T-helper 1 cell treated with Interleukin-12 subunit alpha and Interleukin-12 subunit beta and Interleukin-4 antibody, amounts not matched to agents 30 μg/mL and 1 μg/mL, for 36 hours (primary cell): Measurements from ENCODE around the gene RNF175.

Experiments used
- H3K27ac Mint-ChIP-seq: one replicate; pipeline ENCODE4 v1.8.0; 2021; ENCODE audit warnings: mild to moderate bottlenecking, mixed read lengths
- H3K27me3 Mint-ChIP-seq: one replicate; pipeline ENCODE4 v1.8.0; 2021; ENCODE audit warnings: low read depth, mixed read lengths
- H3K36me3 Mint-ChIP-seq: one replicate; pipeline ENCODE4 v1.8.0; 2021; ENCODE audit warnings: low read depth, mixed read lengths
- H3K4me1 Mint-ChIP-seq: one replicate; pipeline ENCODE4 v1.8.0; 2021; ENCODE audit warnings: low read depth, mixed read lengths
- H3K4me3 Mint-ChIP-seq: one replicate; pipeline ENCODE4 v1.8.0; 2021; ENCODE audit warnings: mild to moderate bottlenecking, moderate library complexity, mixed read lengths
- H3K9me3 Mint-ChIP-seq: one replicate; pipeline ENCODE4 v1.8.0; 2021; ENCODE audit warnings: mixed read lengths

Gene RNF175

GRCh38 chr4:153759407-153760316, at the start of gene RNF175:
TSS of gene RNF175 (minus strand) at chr4:153760024. CDS start at chr4:153759862, 162 bp downstream.
- Mint-ChIP-seq H3K4me1 (peaks cover 5% of the 10 kb centered on the region), H3K9me3 (no peaks in the 10 kb centered on the region), H3K27ac (no peak within 1 kb of the TSS), H3K36me3 (peaks cover 2% of the 10 kb centered on the region), H3K4me3 (peak within 1 kb of the TSS; percentile 48), H3K27me3 (peaks cover 63% of the 10 kb centered on the region)

- peaks cover 3% of the 10 kb centered on the region for H3K4me1 Mint-ChIP-seq
- no peak overlapping the region for H3K4me3 Mint-ChIP-seq
- peaks cover 4% of the 10 kb centered on the region for H3K27me3 Mint-ChIP-seq
- H3K9me3 Mint-ChIP-seq, result no peaks in the 10 kb centered on the region
- H3K36me3 Mint-ChIP-seq, result no peaks in the 10 kb centered on the region
- no peak overlapping the region for H3K27ac Mint-ChIP-seq
Observed at GRCh38 chr4:153809307-153809706, 49.5 kb upstream of the RNF175 start.

DNA sequence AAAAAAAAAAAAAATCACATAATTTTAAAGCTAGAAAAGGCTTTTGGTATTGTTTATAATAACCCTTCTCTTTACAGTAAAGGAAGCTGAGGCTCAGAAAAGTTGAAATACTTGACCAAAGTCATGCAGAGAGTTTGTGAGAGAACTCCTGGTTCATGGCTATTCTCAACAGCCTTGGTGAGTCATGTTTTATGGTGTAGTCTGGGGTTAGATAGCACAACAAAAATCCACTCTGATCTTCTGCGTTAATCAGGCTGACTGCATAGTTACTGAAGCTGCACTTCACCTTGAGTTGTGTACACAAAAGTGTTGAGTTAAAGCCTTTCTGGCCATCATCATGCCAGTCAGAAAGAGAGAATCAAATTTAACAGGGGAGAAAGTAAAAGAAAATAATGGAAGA, 48.4 kb upstream of the RNF175 start:
- Mint-ChIP-seq H3K4me1 (peaks cover 3% of the 10 kb centered on the region), H3K27me3 (peaks cover 4% of the 10 kb centered on the region), H3K36me3 (no peaks in the 10 kb centered on the region), H3K4me3 (no peak overlapping the region), H3K9me3 (no peaks in the 10 kb centered on the region), H3K27ac (no peak overlapping the region)

- no peaks in the 10 kb centered on the region for H3K36me3 Mint-ChIP-seq
- H3K27me3 Mint-ChIP-seq, result peaks cover 9% of the 10 kb centered on the region
- no peaks in the 10 kb centered on the region for H3K9me3 Mint-ChIP-seq
- H3K4me3 Mint-ChIP-seq, result no peak overlapping the region
- peaks cover 3% of the 10 kb centered on the region for H3K4me1 Mint-ChIP-seq
- H3K27ac Mint-ChIP-seq, result no peak overlapping the region
Observed at GRCh38 chr4:153806073-153806472, 46.2 kb upstream of the RNF175 start.

- no peaks in the 10 kb centered on the region for H3K9me3 Mint-ChIP-seq
- no peak overlapping the region for H3K27ac Mint-ChIP-seq
- H3K27me3 Mint-ChIP-seq, result peaks cover 9% of the 10 kb centered on the region
- peaks cover 3% of the 10 kb centered on the region for H3K4me1 Mint-ChIP-seq
- no peaks in the 10 kb centered on the region for H3K36me3 Mint-ChIP-seq
- H3K4me3 Mint-ChIP-seq, result no peak overlapping the region
Observed at GRCh38 chr4:153804722-153805121, 44.9 kb upstream of the RNF175 start.

DNA sequence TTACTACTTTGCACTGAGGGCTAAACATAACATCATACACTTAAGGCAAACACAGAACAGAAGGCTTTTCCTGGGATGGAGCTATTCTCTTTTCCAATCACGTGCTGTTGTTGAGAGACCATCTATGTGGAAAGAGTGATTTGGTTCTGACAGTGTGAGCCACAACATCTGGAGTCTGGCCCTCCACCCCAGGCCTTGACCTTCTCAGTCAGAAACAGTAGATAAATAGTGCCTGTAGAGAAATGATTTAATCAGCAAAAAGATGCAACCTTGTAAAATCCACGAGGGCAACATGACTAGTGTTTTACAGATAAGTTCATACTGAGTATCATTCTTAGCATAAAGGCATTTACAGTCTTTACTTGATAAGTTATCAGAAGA, 39.9 kb upstream of the RNF175 start:
- Mint-ChIP-seq H3K36me3 (no peaks in the 10 kb centered on the region), H3K27me3 (peaks cover 49% of the 10 kb centered on the region), H3K4me1 (no peaks in the 10 kb centered on the region), H3K9me3 (no peaks in the 10 kb centered on the region), H3K27ac (no peak overlapping the region), H3K4me3 (no peak overlapping the region)

GRCh38 chr4:153798901-153799693, 39.3 kb upstream of the RNF175 start:
- Mint-ChIP-seq H3K36me3 (no peaks in the 10 kb centered on the region), H3K4me3 (no peak overlapping the region), H3K27ac (no peak overlapping the region), H3K4me1 (no peaks in the 10 kb centered on the region), H3K9me3 (no peaks in the 10 kb centered on the region), H3K27me3 (peaks cover 54% of the 10 kb centered on the region)

- peaks cover 60% of the 10 kb centered on the region for H3K27me3 Mint-ChIP-seq
- no peak overlapping the region for H3K4me3 Mint-ChIP-seq
- H3K9me3 Mint-ChIP-seq, result no peaks in the 10 kb centered on the region
- no peak overlapping the region for H3K27ac Mint-ChIP-seq
- H3K36me3 Mint-ChIP-seq, result no peaks in the 10 kb centered on the region
- H3K4me1 Mint-ChIP-seq, result no peaks in the 10 kb centered on the region
Observed at GRCh38 chr4:153798420-153798819, 38.6 kb upstream of the RNF175 start.

GRCh38 chr4:153794006-153794405, 34.2 kb upstream of the RNF175 start:
- Mint-ChIP-seq H3K4me3 (no peak overlapping the region), H3K27me3 (peaks cover 93% of the 10 kb centered on the region), H3K9me3 (no peaks in the 10 kb centered on the region), H3K36me3 (no peaks in the 10 kb centered on the region), H3K27ac (no peak overlapping the region), H3K4me1 (peaks cover 5% of the 10 kb centered on the region)

DNA sequence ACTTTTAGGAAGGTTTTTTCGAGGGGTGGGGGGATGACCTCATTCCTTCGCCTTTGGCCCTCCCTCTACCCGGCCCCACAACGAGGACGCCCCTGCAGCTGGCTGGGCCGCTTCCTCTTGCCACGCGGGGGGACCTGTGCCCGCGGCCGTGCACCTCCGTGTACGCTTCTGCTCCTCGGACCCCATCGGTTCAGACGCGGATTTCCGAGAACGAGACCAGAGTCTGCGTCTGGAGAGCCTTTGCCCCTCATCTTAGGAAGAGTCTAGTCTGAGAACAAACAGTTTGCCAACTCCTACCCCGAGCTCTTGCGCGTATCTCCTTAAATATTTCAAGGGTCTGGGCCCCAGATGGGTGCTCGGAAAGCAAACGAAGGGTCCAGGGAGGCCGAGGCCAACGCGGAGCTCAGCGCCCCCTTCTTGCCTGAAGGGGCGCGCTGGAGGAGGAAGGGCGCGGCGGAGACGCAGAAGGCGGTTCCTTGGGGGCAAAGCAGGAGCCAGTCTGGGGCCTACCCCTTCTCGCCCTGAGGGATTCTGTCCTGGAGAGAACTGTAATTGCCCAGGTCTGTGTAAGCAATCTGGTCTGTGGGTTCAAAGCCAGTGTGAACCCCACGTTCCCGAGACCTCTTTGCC, 32.9 kb upstream of the RNF175 start:
- Mint-ChIP-seq H3K4me3 (no peak overlapping the region), H3K27me3 (peaks cover 90% of the 10 kb centered on the region), H3K27ac (no peak overlapping the region), H3K9me3 (no peaks in the 10 kb centered on the region), H3K4me1 (peaks cover 12% of the 10 kb centered on the region), H3K36me3 (no peaks in the 10 kb centered on the region)

DNA sequence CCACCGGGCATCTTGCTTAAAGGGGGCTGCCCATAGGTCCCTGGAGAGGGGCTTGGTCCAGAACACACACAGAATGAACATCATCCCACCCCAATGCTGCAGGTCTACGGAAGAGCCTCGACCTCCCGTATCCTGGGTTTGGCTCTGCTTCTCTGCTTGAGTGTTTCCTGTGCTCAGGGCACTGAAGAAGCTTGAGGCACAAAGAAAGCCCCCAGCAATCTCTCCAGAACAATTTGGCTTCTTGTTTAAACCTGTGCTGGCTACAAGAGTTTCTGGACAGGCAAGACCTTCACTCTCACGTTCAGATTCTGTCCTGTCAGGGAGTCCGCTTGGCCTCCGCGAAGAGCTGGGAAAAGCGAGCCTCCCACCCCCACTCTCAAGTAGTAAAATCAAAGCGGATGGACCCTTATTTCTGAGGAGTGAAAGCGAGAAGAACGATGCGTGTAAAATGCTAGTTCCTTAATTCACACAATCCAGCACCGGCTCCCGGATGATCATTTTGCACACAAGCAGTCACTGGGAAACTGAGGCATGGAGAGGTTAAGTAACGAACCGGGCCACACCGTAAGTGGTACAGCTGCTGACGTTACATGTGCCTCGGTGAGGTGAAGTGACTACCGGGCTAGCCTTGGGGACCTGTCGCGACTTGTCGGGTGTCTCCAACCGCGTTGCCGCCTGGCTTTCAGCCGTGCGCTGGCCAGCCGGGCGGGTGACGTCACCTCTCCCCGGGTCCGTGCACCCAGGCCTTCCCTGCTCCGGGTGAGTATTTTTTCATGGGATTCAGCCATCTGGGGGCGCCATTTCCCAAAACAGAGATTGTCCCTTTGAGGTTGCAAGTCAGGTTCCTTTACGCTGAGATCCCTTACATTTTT, 32.2 kb upstream of the RNF175 start:
- H3K9me3 Mint-ChIP-seq, result no peaks in the 10 kb centered on the region
- H3K27ac Mint-ChIP-seq, result no peak overlapping the region
- H3K36me3 Mint-ChIP-seq, result no peaks in the 10 kb centered on the region
- peaks cover 15% of the 10 kb centered on the region for H3K4me1 Mint-ChIP-seq
- H3K4me3 Mint-ChIP-seq, result peak overlapping the region; percentile 64
- H3K27me3 Mint-ChIP-seq, result peaks cover 90% of the 10 kb centered on the region

- no peaks in the 10 kb centered on the region for H3K9me3 Mint-ChIP-seq
- H3K36me3 Mint-ChIP-seq, result no peaks in the 10 kb centered on the region
- H3K4me1 Mint-ChIP-seq, result peaks cover 15% of the 10 kb centered on the region
- peaks cover 90% of the 10 kb centered on the region for H3K27me3 Mint-ChIP-seq
- H3K27ac Mint-ChIP-seq, result no peak overlapping the region
- peak overlapping the region; percentile 64 for H3K4me3 Mint-ChIP-seq
Observed at GRCh38 chr4:153790962-153791551, 31.2 kb upstream of the RNF175 start.

DNA sequence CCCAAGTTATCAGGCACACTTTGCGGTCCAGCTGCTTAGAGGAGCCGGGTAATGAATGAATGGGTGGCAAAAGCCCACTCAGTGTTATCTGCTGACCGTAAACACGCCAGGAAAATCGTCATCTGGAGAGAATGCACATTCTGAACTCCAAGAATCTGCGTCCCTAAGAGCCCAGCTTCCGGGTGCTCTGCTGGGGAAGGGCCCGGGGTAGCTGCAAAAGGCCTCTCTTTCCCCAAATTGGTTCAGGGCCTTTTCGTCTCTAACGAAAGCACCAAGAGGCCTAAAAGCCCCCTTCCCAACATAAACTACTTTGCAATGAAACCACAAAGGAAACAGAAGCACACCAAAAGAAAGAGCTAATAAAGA, 30.7 kb upstream of the RNF175 start:
- Mint-ChIP-seq H3K4me1 (peaks cover 15% of the 10 kb centered on the region), H3K36me3 (no peaks in the 10 kb centered on the region), H3K4me3 (no peak overlapping the region), H3K27ac (no peak overlapping the region), H3K9me3 (no peaks in the 10 kb centered on the region), H3K27me3 (peaks cover 90% of the 10 kb centered on the region)
